Activated CD4-positive, alpha-beta T cell treated with anti-CD3 and anti-CD28 coated beads, Interleukin-2, amount 10 ng/mL, durations not matched to agents 7 days and 5 days (primary cell): ENCODE results near the gene ADCY9. TPM values are rescaled to one million over a fixed set of nuclear protein-coding genes. Genes with fewer than 3 reads are reported as not detected.

Experiments
- CTCF ChIA-PET: fragments of 350-600 bp; sonication (Branson Sonifier 250); formaldehyde crosslinking; loops from one replicate; lab custom pipeline; 2021; ENCODE audit warnings: antibody characterized with exemption; lab: Charles Lee
- POLR2A ChIA-PET: fragments of 350-600 bp; sonication (Branson Sonifier 250); formaldehyde crosslinking; loops from one replicate; lab custom pipeline; 2021; ENCODE audit warnings: antibody characterized with exemption; lab: Charles Lee
- DNase-seq: peaks from one replicate; pipeline ENCODE4 v3.0.0-alpha.2; 2020
- H3K27ac Mint-ChIP-seq: one replicate; pipeline ENCODE4 v1.8.0; 2021; ENCODE audit warnings: mild to moderate bottlenecking, moderate library complexity, mixed read lengths
- H3K27me3 Mint-ChIP-seq: one replicate; pipeline ENCODE4 v1.8.0; 2021; ENCODE audit warnings: mixed read lengths
- H3K36me3 Mint-ChIP-seq: one replicate; pipeline ENCODE4 v1.8.0; 2021; ENCODE audit warnings: low read depth, mixed read lengths
- H3K4me1 Mint-ChIP-seq: one replicate; pipeline ENCODE4 v1.8.0; 2021; ENCODE audit warnings: mixed read lengths
- H3K4me3 Mint-ChIP-seq: one replicate; pipeline ENCODE4 v1.8.0; 2021; ENCODE audit warnings: mild to moderate bottlenecking, moderate library complexity, mixed read lengths
- H3K9me3 Mint-ChIP-seq: one replicate; pipeline ENCODE4 v1.8.0; 2021; ENCODE audit warnings: mixed read lengths
- total RNA-seq, 2 experiments: library from RNA; stranded (reverse); gene quantifications; one replicate each; pipeline ENCODE4 v1.2.3, GENCODE V29; 2021

ADCY9 gene
- total RNA-seq, 2 experiments from 2014 or later = 10.4 to 12.4 TPM

- Mint-ChIP-seq H3K27me3 (no peaks in the 10 kb centered on the region), H3K9me3 (no peaks in the 10 kb centered on the region), H3K27ac (peak overlapping the region; percentile 9), H3K4me1 (peaks cover 3% of the 10 kb centered on the region), H3K36me3 (peaks cover 14% of the 10 kb centered on the region), H3K4me3 (no peak overlapping the region)
- ChIA-PET POLR2A (no interaction called here), CTCF (interaction anchor here (0.6 to 1.3 kb wide), 3 partner anchors 8 to 401 kb away, joined by 3 read pairs; no protein-coding TSS in a partner anchor)
- no peak for DNase-seq
Measured at GRCh38 chr16:4101421-4102219, 14.6 kb downstream of the ADCY9 start.

- ChIA-PET CTCF (no interaction called here), POLR2A (no interaction called here)
- Mint-ChIP-seq H3K4me3 (no peak overlapping the region), H3K4me1 (peaks cover 8% of the 10 kb centered on the region), H3K36me3 (peaks cover 3% of the 10 kb centered on the region), H3K9me3 (no peaks in the 10 kb centered on the region), H3K27me3 (no peaks in the 10 kb centered on the region), H3K27ac (no peak overlapping the region)
- no peak for DNase-seq
Measured at GRCh38 chr16:4098501-4098900, 17.7 kb downstream of the ADCY9 start.

GRCh38 chr16:4097826-4098240, 18.4 kb downstream of the ADCY9 start:
- no peak overlapping the region for H3K4me3 Mint-ChIP-seq
- ChIA-PET POLR2A (no interaction called here), CTCF (no interaction called here)
- DNase-seq = no peak
- H3K36me3 Mint-ChIP-seq = no peaks in the 10 kb centered on the region
- H3K27me3 Mint-ChIP-seq = no peaks in the 10 kb centered on the region
- H3K4me1 Mint-ChIP-seq = peaks cover 8% of the 10 kb centered on the region
- H3K9me3 Mint-ChIP-seq = no peaks in the 10 kb centered on the region
- peak overlapping the region; percentile 31 for H3K27ac Mint-ChIP-seq

GRCh38 chr16:4096509-4096908, 19.7 kb downstream of the ADCY9 start:
- H3K9me3 Mint-ChIP-seq = no peaks in the 10 kb centered on the region
- POLR2A ChIA-PET = no interaction called here
- no peaks in the 10 kb centered on the region for H3K27me3 Mint-ChIP-seq
- H3K36me3 Mint-ChIP-seq = no peaks in the 10 kb centered on the region
- H3K4me1 Mint-ChIP-seq = peaks cover 8% of the 10 kb centered on the region
- DNase-seq = no peak
- CTCF ChIA-PET = interaction anchor here (0.9 kb wide), 1 partner anchor 158 kb away, joined by 4 read pairs; no protein-coding TSS in a partner anchor
- no peak overlapping the region for H3K27ac Mint-ChIP-seq
- no peak overlapping the region for H3K4me3 Mint-ChIP-seq

GRCh38 chr16:4094127-4094773, 22.0 kb downstream of the ADCY9 start:
- Mint-ChIP-seq H3K9me3 (no peaks in the 10 kb centered on the region), H3K4me1 (peaks cover 15% of the 10 kb centered on the region), H3K27ac (no peak overlapping the region), H3K4me3 (no peak overlapping the region), H3K36me3 (no peaks in the 10 kb centered on the region), H3K27me3 (no peaks in the 10 kb centered on the region)
- ChIA-PET POLR2A (no interaction called here), CTCF (interaction anchor here (1.0 kb wide), 1 partner anchor 393 kb away, joined by 3 read pairs; no protein-coding TSS in a partner anchor)
- no peak for DNase-seq

GRCh38 chr16:4093495-4094126, 22.6 kb downstream of the ADCY9 start:
- no peak for DNase-seq
- no peaks in the 10 kb centered on the region for H3K27me3 Mint-ChIP-seq
- POLR2A ChIA-PET = no interaction called here
- H3K4me3 Mint-ChIP-seq = no peak overlapping the region
- H3K27ac Mint-ChIP-seq = no peak overlapping the region
- no peaks in the 10 kb centered on the region for H3K9me3 Mint-ChIP-seq
- CTCF ChIA-PET = interaction anchor here (1.0 kb wide), 1 partner anchor 393 kb away, joined by 3 read pairs; no protein-coding TSS in a partner anchor
- H3K4me1 Mint-ChIP-seq = peaks cover 15% of the 10 kb centered on the region
- no peaks in the 10 kb centered on the region for H3K36me3 Mint-ChIP-seq

GRCh38 chr16:4092547-4093265, 23.5 kb downstream of the ADCY9 start:
- Mint-ChIP-seq H3K4me3 (no peak overlapping the region), H3K27ac (no peak overlapping the region), H3K36me3 (no peaks in the 10 kb centered on the region), H3K4me1 (peaks cover 16% of the 10 kb centered on the region), H3K9me3 (no peaks in the 10 kb centered on the region), H3K27me3 (no peaks in the 10 kb centered on the region)
- DNase-seq = no peak
- POLR2A ChIA-PET = no interaction called here
- CTCF ChIA-PET = no interaction called here

- H3K27ac Mint-ChIP-seq = no peak overlapping the region
- no peaks in the 10 kb centered on the region for H3K27me3 Mint-ChIP-seq
- CTCF ChIA-PET = interaction anchor here (0.5 to 0.6 kb wide), 2 partner anchors 19 to 465 kb away, joined by 3 to 4 read pairs; no protein-coding TSS in a partner anchor
- H3K4me3 Mint-ChIP-seq = no peak overlapping the region
- H3K9me3 Mint-ChIP-seq = no peaks in the 10 kb centered on the region
- DNase-seq = no peak
- H3K4me1 Mint-ChIP-seq = peaks cover 13% of the 10 kb centered on the region
- no peaks in the 10 kb centered on the region for H3K36me3 Mint-ChIP-seq
- POLR2A ChIA-PET = no interaction called here
Measured at GRCh38 chr16:4091240-4092012, 24.8 kb downstream of the ADCY9 start.

GRCh38 chr16:4090351-4090851, 25.8 kb downstream of the ADCY9 start:
- Mint-ChIP-seq H3K4me3 (no peak overlapping the region), H3K9me3 (no peaks in the 10 kb centered on the region), H3K27ac (no peak overlapping the region), H3K36me3 (no peaks in the 10 kb centered on the region), H3K4me1 (peaks cover 9% of the 10 kb centered on the region), H3K27me3 (no peaks in the 10 kb centered on the region)
- POLR2A ChIA-PET = no interaction called here
- CTCF ChIA-PET = no interaction called here
- no peak for DNase-seq

- no peak for DNase-seq
- Mint-ChIP-seq H3K4me3 (no peak overlapping the region), H3K27me3 (no peaks in the 10 kb centered on the region), H3K36me3 (no peaks in the 10 kb centered on the region), H3K27ac (no peak overlapping the region), H3K4me1 (peaks cover 9% of the 10 kb centered on the region), H3K9me3 (no peaks in the 10 kb centered on the region)
- ChIA-PET CTCF (no interaction called here), POLR2A (no interaction called here)
Measured at GRCh38 chr16:4089811-4090301, 26.4 kb downstream of the ADCY9 start.

GRCh38 chr16:4089251-4089810, 26.9 kb downstream of the ADCY9 start:
- Mint-ChIP-seq H3K36me3 (no peaks in the 10 kb centered on the region), H3K27ac (no peak overlapping the region), H3K4me3 (no peak overlapping the region), H3K9me3 (no peaks in the 10 kb centered on the region), H3K4me1 (peaks cover 13% of the 10 kb centered on the region), H3K27me3 (no peaks in the 10 kb centered on the region)
- ChIA-PET POLR2A (no interaction called here), CTCF (no interaction called here)
- no peak for DNase-seq
